Left ventricle myocardium inferior (tissue), 1 donor: ENCODE data around the gene IRX2. TPM values are rescaled to one million over a fixed set of nuclear protein-coding genes. Genes with fewer than 3 reads are reported as not detected.

ENCODE experiments used
- DNase-seq: peaks from one replicate; pipeline ENCODE4 v3.0.0-alpha.2; 2020
- H3K27ac ChIP-seq: fragments of 200-600 bp; replicated peaks from 2 replicates; pipeline ENCODE4 v1.8.0; 2021
- H3K27me3 ChIP-seq: fragments of 200-600 bp; 2 replicates; pipeline ENCODE4 v1.8.0; 2021; ENCODE audit warnings: low read depth
- H3K36me3 ChIP-seq: fragments of 200-600 bp; 2 replicates; pipeline ENCODE4 v1.8.0; 2021
- H3K4me1 ChIP-seq: fragments of 200-600 bp; 2 replicates; pipeline ENCODE4 v1.8.0; 2021
- H3K4me3 ChIP-seq: fragments of 200-600 bp; 2 replicates; pipeline ENCODE4 v1.8.0; 2021; ENCODE audit warnings: mild to moderate bottlenecking, moderate library complexity
- H3K9me3 ChIP-seq: fragments of 200-600 bp; replicated peaks from 2 replicates; pipeline ENCODE4 v1.8.0; 2021
- CTCF ChIP-seq: fragments of 200-600 bp; IDR thresholded peaks from 2 replicates; pipeline ENCODE4 v1.8.0; 2021; ENCODE audit warnings: antibody characterized with exemption, mild to moderate bottlenecking, borderline replicate concordance
- intact Hi-C: fragments of 100-400 bp; cut with micrococcal nuclease; formaldehyde crosslinking; loops from one replicate; pipeline ENCODE4 v1.11.0; 2022
- total RNA-seq: library from RNA; stranded (reverse); fragmentation: NEBNext Ultra II Directional; extraction: Animal tissue kit (Norgen Biotek cat#: 25700); gene quantifications from one replicate; pipeline ENCODE4 v1.2.1, GENCODE V29; 2021
- donor health status: DM: no; HTN: yes; CAD: no; lungs with severe emphysema.

IRX2 gene
- total RNA-seq, 1 donor from 2014 or later: 6.2 TPM

DNA sequence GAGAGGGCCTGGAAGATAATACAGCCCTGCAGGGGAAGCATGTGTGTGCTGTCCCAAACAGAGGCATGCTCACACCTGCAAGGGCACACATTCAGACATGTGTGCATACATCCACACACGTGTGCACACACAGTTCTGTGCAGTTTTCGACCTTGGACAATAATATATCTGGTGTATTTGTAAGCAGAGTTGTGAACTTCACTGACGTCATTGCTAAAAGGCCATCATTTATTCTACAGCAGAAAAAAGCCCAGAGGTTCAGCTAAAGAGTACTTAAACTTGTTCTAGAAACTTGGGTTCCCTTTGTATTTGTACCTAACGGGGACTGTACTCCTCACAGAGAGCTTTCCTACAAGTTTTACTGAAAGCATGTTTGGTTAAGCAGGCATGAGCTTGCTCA lies 19.5 kb downstream of the IRX2 start:
- no peak for TF ChIP-seq CTCF
- Histone ChIP-seq H3K4me1 (no peaks in the 10 kb centered on the region), H3K36me3 (no peaks in the 10 kb centered on the region), H3K4me3 (no peak overlapping the region), H3K27me3 (peaks cover 96% of the 10 kb centered on the region), H3K27ac (no peak overlapping the region), H3K9me3 (peaks cover 4% of the 10 kb centered on the region)
- intact Hi-C loops: no loop called here
- no peak for DNase-seq

GRCh38 chr5:2729189-2729588 lies 22.3 kb downstream of the IRX2 start:
- TF ChIP-seq CTCF: no peak
- Histone ChIP-seq H3K9me3 (no peaks in the 10 kb centered on the region), H3K4me3 (no peak overlapping the region), H3K27me3 (peaks cover 96% of the 10 kb centered on the region), H3K36me3 (no peaks in the 10 kb centered on the region), H3K4me1 (no peaks in the 10 kb centered on the region), H3K27ac (no peak overlapping the region)
- DNase-seq: no peak
- intact Hi-C loops: no loop called here

DNA sequence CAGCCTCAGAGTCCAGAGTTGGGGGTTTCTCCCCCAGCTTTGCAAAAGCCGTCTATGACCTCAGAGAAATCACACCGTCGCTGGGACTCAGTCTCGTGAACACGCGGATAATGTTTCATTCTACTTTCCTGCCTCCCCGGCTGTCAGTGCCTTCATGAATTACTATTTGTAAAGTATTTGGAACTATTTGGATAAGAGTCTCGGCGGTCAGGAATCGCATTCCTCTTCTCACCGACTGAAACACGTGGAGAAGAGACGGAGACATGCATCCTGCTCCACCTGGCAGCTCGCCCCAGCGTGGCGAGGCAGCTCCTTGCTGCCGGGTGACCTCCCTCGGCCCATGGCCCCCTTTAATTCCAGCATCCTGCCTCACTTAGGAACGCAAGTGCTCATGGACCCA lies 23.9 kb downstream of the IRX2 start:
- H3K27me3 ChIP-seq: peaks cover 96% of the 10 kb centered on the region
- H3K4me3 ChIP-seq: no peak overlapping the region
- no peak for DNase-seq
- TF ChIP-seq CTCF: no peak
- no peaks in the 10 kb centered on the region for H3K36me3 ChIP-seq
- intact Hi-C loops: no loop called here
- H3K27ac ChIP-seq: no peak overlapping the region
- H3K9me3 ChIP-seq: no peaks in the 10 kb centered on the region
- H3K4me1 ChIP-seq: no peaks in the 10 kb centered on the region

- intact Hi-C loops: no loop called here
- H3K4me3 ChIP-seq: no peak overlapping the region
- no peak for TF ChIP-seq CTCF
- no peaks in the 10 kb centered on the region for H3K36me3 ChIP-seq
- H3K27ac ChIP-seq: no peak overlapping the region
- no peaks in the 10 kb centered on the region for H3K4me1 ChIP-seq
- H3K9me3 ChIP-seq: no peaks in the 10 kb centered on the region
- no peak for DNase-seq
- peaks cover 92% of the 10 kb centered on the region for H3K27me3 ChIP-seq
Measured at GRCh38 chr5:2725980-2726765, 25.3 kb downstream of the IRX2 start.

- Histone ChIP-seq H3K27me3 (peaks cover 92% of the 10 kb centered on the region), H3K27ac (no peak overlapping the region), H3K36me3 (no peaks in the 10 kb centered on the region), H3K4me1 (no peaks in the 10 kb centered on the region), H3K4me3 (no peak overlapping the region), H3K9me3 (no peaks in the 10 kb centered on the region)
- no peak for DNase-seq
- intact Hi-C loops: no loop called here
- no peak for TF ChIP-seq CTCF
Measured at GRCh38 chr5:2724831-2725230, 26.6 kb downstream of the IRX2 start.
